Measurements from ENCODE around the gene CSF1. TPM values are rescaled to one million over a fixed set of nuclear protein-coding genes. Genes with fewer than 3 reads are reported as not detected.
A peak's percentile ranks its signal among the peaks of the same experiment; 100 is the strongest.
"Not testable (repeated sequence)": the region's sequence is repeated elsewhere in the genome, so short reads cannot be mapped to it uniquely, and the experiment has no call there.

The CSF1 gene
- total RNA-seq, 1 donor from 2014 or later = 16.7 TPM

DNA sequence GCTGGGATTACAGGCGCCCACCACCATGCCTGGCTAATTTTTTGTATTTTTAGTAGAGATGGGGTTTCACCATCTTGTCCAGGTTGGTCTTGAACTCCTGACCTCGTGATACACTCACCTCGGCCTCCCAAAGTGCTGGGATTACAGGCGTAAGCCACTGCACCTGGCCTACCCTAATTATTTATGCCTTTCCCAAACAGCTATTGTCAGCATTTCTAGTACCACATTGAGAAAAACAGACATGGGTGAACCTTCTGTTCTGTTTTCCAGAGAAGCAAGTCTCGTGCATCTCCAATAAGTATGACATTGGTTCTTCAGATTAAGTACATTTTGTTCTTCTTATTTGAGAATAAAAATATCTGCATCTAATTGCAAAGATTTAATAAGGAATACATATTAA, 40.9 kb downstream of the CSF1 start:
- DNase-seq (ENCODE audit: low spot score); intact Hi-C loops (cut with DNase I): not testable (repeated sequence)

GRCh38 chr1:109954041-109954512, 43.4 kb downstream of the CSF1 start:
- intact Hi-C loops (cut with DNase I) = no loop called here
- DNase-seq (ENCODE audit: low spot score) = peak; percentile 83

GRCh38 chr1:109959632-109959973, 49.0 kb downstream of the CSF1 start:
- no peak for DNase-seq (ENCODE audit: low spot score)
- intact Hi-C loops (cut with DNase I) = no loop called here

DNA sequence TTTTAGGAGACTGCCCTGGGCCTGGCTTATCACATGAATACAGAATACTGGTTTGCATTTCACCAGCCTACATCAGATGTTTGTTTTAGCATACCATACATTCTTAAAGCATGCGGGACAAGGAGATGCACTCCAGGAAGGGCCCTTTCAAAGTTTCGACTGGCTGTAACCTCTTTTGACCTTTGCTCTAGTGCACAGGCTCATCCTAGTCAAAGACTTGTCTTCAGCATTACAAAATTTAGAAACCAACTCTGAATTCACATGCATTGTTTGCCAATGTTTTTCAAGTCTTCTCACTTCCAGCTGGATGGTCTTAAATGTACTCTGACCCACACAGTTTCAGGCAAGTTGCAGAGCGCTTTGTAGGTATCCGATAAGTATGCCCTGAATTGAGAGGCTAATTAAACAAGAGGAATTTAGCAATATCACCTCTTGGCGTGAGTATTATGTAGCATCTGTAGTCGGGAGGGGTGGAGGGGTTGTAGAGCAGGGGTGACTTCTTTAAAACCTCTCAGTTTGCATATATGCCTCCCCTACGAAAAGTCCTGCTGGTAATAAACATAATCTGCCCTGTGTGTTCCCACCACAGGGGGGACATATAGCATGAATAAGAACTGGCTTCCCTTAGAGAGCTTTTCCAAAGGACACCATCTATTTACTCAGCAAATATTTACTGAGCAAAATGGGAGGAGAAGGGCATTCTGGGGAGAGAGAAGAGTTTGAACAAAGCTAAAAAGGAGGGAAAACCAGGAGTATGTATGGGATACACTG, 49.5 kb downstream of the CSF1 start:
- no peak for DNase-seq (ENCODE audit: low spot score)
- intact Hi-C loops (cut with DNase I) = no loop called here

- no peak for DNase-seq (ENCODE audit: low spot score)
- intact Hi-C loops (cut with DNase I) = no loop called here
Observed at GRCh38 chr1:109960745-109961094, 50.1 kb downstream of the CSF1 start.

- intact Hi-C loops (cut with DNase I) = no loop called here
- DNase-seq (ENCODE audit: low spot score) = no peak
Observed at GRCh38 chr1:109963864-109964263, 53.2 kb downstream of the CSF1 start.

GRCh38 chr1:109969146-109969829, 58.6 kb downstream of the CSF1 start:
- DNase-seq (ENCODE audit: low spot score) = no peak
- intact Hi-C loops (cut with DNase I) = no loop called here

DNA sequence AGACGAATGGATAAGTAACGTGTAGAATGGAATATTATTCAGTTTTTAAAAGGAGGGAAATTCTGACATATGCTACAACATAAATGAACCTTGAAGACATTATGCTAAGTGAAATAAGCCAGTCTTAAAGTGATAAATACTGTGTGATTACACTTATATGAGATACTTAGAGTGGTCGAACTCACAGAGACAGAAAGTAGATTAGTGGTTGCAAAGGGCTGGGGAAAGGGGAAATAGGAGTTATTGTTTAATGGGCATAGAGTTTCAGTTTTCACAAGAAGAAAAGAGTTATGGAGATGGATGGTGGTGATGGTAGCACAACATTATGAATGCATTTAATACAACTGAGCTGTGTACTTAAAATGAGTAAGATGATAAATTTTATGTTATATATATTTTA, 59.3 kb downstream of the CSF1 start:
- intact Hi-C loops (cut with DNase I) = no loop called here
- DNase-seq (ENCODE audit: low spot score) = no peak

DNA sequence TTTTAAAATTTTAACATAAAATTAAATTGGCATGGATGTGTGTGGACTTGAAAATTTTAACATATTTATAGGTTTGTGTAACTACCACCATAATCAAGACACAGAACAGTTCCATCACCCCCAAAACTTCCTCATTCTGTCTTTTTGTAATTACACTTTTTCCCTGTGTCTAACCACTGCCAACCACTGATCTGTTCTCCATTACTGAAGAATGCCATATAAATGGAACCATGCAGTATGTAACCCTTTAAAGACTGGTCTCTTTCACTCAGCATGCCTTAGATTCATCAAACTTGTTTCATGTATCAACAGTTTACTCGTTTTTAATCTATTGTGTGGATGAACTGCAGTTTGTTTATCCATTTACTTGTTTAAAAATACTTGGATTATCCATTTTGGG, 60.9 kb downstream of the CSF1 start:
- intact Hi-C loops (cut with DNase I) = no loop called here
- no peak for DNase-seq (ENCODE audit: low spot score)

DNA sequence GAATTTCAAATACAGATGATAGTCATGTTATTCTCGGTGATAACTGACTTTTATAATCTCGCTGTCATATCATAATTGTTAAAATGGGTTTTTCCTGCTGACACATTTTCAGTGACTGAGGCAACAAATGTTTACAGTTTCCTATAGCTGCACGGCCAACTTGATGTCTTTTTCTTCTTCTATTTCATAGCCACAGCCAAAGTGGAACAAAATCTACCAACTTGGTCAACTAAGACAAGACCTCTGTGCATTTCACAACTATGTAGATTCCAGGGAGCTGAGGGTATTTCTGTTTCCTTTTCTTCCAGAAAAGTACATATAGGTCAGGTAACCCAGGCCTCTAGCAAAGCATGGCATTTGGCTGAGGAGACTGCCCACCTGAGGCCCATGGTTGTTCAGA, 63.5 kb downstream of the CSF1 start:
- DNase-seq (ENCODE audit: low spot score) = no peak
- intact Hi-C loops (cut with DNase I) = no loop called here

DNA sequence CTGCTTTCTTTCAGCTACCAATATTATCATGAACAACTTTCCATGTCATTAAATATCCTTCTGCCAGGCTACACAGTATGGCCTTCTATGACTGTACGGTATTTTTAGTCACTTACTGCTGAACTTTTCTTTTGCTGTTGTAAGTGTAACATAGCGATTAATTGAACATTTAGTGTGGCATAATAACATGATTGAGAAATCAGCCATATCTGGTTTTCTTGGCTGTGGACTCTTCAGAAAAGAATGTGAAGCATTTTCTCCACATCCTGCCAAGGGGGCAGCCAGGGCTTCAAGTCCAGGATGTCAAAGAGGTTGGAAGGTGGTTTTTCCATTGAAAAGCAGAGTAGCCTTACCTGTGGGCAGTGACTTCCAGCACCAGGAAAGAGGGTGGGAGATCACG, 65.1 kb downstream of the CSF1 start:
- no peak for DNase-seq (ENCODE audit: low spot score)
- intact Hi-C loops (cut with DNase I) = no loop called here

DNA sequence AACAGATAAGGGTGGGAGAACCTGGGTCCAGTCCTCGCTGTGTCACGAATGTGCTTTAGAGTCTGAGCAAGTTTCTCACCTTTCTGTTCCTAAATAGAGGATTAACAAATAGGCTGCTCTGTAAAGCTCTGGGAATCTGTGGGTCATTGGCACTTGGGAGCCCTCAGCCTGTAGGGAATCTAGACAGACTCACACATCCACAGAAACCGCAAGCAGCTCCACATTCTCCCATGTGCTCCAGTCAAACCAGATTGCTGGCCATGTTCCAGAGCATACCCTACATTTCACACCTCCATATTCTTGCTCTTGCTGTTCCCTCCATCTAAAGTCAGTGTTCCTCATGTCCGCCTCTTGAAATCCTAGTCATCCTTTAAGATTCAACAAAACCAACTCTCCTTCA, 66.1 kb downstream of the CSF1 start:
- intact Hi-C loops (cut with DNase I) = no loop called here
- DNase-seq (ENCODE audit: low spot score) = no peak

DNA sequence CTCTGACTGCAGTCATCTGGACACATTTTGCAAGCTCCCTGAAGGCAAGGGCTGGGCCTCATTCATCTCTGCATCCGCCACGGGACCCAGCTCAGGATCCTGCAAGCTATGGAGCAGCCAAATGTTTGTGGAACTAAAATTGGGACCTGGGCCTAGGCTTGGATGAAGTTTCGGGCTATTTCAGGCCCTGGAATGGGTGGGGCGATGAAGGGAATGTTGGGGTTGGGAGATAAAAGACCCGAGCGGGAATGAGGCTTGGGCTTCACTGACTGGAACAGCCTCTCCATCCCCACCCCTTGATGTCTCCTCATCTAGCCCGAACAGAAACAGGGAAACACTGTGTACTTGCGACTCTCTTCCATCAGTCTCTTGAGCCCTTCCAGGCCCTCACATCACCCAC, 66.6 kb downstream of the CSF1 start:
- DNase-seq (ENCODE audit: low spot score) = no peak
- intact Hi-C loops (cut with DNase I) = no loop called here

DNA sequence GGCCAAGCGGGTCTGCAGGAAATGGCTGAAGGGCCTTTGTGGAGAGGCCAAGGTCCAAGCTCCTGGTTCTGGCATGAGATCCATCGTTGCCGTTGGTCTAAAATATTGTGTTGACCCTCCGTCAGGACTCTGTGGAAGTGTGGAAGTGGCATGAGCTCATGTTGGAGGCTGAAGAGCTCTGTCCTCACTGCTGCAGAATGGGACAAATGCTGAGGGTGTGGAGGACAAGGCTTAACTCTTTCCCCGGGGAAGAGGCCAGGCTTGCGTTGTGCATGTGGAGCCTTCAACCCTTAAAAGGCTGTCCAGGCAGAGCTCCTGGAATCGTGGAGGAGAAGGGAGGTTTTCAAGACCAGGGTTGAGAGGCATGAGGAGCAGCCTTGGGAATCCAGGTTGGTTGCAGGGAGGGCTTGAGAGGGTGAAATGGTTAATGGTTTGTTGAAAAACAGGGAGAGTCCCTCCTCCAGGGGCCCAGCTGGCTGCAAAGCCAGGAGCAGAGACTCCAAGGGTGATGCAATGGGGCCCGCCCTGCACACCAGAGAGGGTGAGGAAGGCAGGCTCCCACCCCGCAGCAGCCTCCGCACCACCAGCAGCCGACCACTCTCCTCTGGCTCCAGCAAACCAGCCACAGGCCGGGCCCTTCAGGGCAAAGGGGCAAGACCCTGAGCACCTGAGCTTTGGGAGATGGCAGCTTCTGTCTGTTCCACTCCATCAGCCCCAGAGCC, 67.2 kb downstream of the CSF1 start:
- DNase-seq (ENCODE audit: low spot score) = no peak
- intact Hi-C loops (cut with DNase I) = no loop called here

DNA sequence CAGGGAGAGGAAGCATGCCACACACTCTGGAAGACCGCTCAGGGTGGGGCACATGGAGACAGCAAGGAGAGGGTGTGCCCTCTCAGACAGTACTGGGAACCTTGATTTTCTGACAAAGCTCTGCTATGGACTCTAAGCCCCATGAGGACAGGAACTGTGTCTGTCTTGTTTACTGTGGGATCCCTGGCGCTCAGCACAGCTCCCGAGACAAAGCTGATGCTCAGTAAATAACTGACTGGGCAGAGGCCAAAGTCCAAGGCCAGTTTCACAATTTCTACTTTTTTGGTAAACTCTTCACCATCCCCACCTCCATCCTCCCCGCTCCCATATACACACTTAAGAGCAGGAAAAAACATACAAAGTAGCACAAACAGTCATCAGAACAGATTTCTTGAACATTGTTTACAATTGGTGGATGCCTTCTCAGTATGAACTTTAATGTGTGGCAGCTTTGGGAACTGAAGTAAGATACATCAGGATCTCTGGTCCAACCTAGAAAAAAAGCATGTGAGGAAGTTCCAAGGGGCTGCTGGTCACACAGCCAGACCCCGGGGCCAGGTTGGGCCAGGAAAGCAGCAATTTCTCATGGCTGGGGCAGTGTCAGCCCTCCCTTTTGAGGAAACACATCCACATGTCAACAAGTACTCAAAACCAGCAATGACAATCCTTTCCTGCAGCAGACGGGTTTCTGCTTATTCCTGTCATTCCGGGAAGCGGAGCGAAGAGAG, 68.3 kb downstream of the CSF1 start:
- no peak for DNase-seq (ENCODE audit: low spot score)
- intact Hi-C loops (cut with DNase I) = no loop called here

DNA sequence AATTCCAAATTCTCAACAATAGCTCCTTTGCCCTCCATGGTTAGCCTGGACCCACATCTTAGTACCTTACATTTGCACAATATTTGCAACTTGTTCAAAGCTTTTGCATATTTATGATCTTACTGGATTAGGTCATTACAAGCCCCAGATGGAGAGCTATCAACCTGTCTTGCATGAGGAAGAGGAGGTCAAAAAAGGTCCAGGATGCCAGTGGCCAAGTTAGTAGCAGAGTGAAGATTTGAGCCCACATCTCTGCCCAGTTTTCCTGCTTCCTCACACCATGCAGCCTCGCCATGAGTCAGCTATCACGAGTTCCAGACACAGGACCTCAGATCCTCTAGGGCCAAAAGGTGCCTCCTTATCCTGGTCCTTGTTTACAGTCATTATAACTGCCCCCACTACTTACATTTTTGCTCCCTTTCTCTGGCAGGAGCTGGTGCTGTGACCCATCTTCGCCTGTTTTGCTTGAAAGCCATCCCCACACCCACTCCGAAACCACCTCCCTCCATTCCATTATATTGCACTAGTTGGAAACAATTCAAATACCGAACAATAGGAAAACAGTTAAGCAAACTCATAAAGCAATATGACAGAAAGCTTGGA, 68.9 kb downstream of the CSF1 start:
- DNase-seq (ENCODE audit: low spot score) = no peak
- intact Hi-C loops (cut with DNase I) = loop anchor here (5.0 kb wide), 5 partner anchors 52 to 432 kb away; partner anchors contain the start of genes CSF1 and GNAI3

All from cardiac septum (tissue), 1 donor.